ENCODE measurements around the gene SPAG6. TPM values are rescaled to one million over a fixed set of nuclear protein-coding genes. Genes with fewer than 3 reads are reported as not detected.

SPAG6 gene
- total RNA-seq, 1 donor from 2014 or later: not detected

DNA sequence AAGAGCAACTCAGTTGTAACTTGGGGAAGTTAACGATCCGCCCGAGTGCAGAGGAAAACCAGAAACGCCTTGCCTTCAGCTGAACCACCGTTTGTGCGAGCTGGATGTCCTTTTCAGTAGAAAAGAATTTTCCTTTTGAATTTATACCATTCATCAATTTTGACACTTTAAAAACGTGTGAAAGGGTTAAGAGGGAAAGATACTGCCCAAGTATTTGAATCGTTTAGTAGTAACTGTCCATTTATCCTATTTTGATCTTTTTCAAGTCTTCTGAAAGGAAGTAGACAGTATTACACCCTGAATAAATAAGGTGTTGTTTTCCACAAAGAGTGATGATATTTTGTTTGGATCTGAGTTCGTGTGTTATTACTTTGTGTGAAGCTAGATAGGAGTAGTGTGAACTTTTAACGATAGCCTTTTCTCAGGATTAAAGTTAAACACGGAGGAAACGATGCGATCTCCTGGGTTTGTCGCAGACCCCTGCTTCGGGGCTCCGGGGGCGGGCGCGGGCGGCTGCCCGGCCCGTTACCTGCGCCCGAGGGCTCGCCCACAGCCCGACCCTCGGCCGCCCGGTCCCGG is 25.2 kb upstream of the SPAG6 start:
- TF ChIP-seq, protein P1, sequence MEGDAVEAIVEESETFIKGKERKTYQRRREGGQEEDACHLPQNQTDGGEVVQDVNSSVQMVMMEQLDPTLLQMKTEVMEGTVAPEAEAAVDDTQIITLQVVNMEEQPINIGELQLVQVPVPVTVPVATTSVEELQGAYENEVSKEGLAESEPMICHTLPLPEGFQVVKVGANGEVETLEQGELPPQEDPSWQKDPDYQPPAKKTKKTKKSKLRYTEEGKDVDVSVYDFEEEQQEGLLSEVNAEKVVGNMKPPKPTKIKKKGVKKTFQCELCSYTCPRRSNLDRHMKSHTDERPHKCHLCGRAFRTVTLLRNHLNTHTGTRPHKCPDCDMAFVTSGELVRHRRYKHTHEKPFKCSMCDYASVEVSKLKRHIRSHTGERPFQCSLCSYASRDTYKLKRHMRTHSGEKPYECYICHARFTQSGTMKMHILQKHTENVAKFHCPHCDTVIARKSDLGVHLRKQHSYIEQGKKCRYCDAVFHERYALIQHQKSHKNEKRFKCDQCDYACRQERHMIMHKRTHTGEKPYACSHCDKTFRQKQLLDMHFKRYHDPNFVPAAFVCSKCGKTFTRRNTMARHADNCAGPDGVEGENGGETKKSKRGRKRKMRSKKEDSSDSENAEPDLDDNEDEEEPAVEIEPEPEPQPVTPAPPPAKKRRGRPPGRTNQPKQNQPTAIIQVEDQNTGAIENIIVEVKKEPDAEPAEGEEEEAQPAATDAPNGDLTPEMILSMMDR (IDR thresholded peaks at IDR 0.05; ENCODE audit: insufficient read depth, low read length, severe bottlenecking): no peak
- H3K36me3 ChIP-seq (ENCODE audit: control insufficient read depth, insufficient read depth, low read length): no peaks in the 10 kb centered on the region
- FAIRE-seq (no peak), DNase-seq (ENCODE audit: low read depth) (no peak)
- H3K27me3 ChIP-seq (ENCODE audit: control insufficient read depth, insufficient read depth, low read length): peaks cover 17% of the 10 kb centered on the region
- H3K4me3 ChIP-seq (ENCODE audit: low read depth, low read length): peak overlapping the region; percentile 78

DNA sequence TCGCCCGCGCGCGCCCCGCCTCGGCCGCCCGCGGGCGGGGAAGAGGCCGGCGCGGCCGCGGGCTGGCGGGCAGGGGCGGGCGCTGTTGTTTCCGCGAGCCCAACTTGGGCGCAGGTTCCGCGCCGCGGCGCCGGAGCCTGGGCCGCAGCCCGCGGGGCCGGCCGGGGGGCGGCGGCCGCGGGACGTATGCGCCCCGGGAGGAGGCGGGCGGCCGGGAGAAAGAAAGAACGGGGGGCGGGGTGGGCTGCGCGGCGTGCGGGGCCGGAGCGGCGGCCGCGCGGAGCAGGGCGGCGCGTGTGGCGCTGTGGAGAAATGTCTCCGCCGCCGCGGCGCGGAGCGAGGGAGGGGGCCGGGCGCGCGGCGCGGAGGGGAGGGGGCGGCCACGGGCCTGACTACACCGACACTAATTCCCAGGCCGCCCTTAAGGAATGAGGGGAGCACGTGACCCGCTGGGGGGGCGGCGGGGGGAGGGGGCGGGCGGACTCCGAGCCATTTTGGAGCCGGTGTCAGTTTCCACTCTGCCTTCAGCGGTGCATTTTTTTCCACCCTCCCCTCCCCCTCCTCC is 24.6 kb upstream of the SPAG6 start, which contains the start of gene BMI1:
BMI1 (plus strand) TSS at position 509 of the 565 bp plus-strand sequence. CDS start 5,351 bp downstream, outside the sequence.
- DNase-seq (ENCODE audit: low read depth) (no peak), FAIRE-seq (no peak)
- TF ChIP-seq, protein P1 (IDR thresholded peaks at IDR 0.05; ENCODE audit: insufficient read depth, low read length, severe bottlenecking): no peak
- H3K4me3 ChIP-seq (ENCODE audit: low read depth, low read length): peak within 1 kb of the TSS; percentile 78
- H3K27me3 ChIP-seq (ENCODE audit: control insufficient read depth, insufficient read depth, low read length): peaks cover 17% of the 10 kb centered on the region
- no peaks in the 10 kb centered on the region for H3K36me3 ChIP-seq (ENCODE audit: control insufficient read depth, insufficient read depth, low read length)

GRCh38 chr10:22321156-22321923 is 24.0 kb upstream of the SPAG6 start:
- TF ChIP-seq, protein P1 (IDR thresholded peaks at IDR 0.05; ENCODE audit: insufficient read depth, low read length, severe bottlenecking): no peak
- DNase-seq (ENCODE audit: low read depth): peak; percentile 44
- Histone ChIP-seq H3K27me3 (ENCODE audit: control insufficient read depth, insufficient read depth, low read length) (peaks cover 17% of the 10 kb centered on the region), H3K36me3 (ENCODE audit: control insufficient read depth, insufficient read depth, low read length) (no peaks in the 10 kb centered on the region), H3K4me3 (ENCODE audit: low read depth, low read length) (peak overlapping the region; percentile 78)
- no peak for FAIRE-seq

- no peak for DNase-seq (ENCODE audit: low read depth)
- no peak for FAIRE-seq
- Histone ChIP-seq H3K36me3 (ENCODE audit: control insufficient read depth, insufficient read depth, low read length) (no peaks in the 10 kb centered on the region), H3K27me3 (ENCODE audit: control insufficient read depth, insufficient read depth, low read length) (peaks cover 17% of the 10 kb centered on the region), H3K4me3 (ENCODE audit: low read depth, low read length) (peak overlapping the region; percentile 48)
- TF ChIP-seq, protein P1 (IDR thresholded peaks at IDR 0.05; ENCODE audit: insufficient read depth, low read length, severe bottlenecking): no peak
These were observed 23.2 kb upstream of the SPAG6 start for GRCh38 chr10:22321924-22322640.

DNA sequence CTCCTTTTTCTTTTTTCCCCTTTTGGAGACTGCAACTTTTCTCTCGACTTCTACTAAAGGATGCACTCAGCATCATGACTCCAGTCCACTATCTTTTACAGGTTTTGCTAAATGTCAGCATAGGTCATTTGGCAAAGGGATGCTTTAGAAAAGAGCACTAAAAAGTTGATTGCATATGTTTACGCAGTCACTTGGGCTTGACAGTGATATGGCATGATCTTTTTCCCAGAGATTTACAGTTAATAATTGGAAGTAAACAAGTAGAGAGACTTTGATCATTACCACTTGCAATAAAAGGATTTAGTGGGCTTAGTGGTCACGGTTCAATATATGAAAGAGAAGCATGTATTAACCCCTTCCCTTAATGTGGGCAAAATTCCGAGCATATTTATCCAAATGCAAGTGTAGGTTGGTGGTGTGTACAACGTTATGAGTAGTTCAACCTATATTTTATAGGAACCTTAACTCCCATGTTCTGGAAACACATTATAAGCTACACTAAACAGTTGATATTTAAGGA is 22.6 kb upstream of the SPAG6 start:
- DNase-seq (ENCODE audit: low read depth): no peak
- Histone ChIP-seq H3K4me3 (ENCODE audit: low read depth, low read length) (peak overlapping the region; percentile 48), H3K27me3 (ENCODE audit: control insufficient read depth, insufficient read depth, low read length) (peaks cover 17% of the 10 kb centered on the region), H3K36me3 (ENCODE audit: control insufficient read depth, insufficient read depth, low read length) (no peaks in the 10 kb centered on the region)
- TF ChIP-seq, protein P1 (IDR thresholded peaks at IDR 0.05; ENCODE audit: insufficient read depth, low read length, severe bottlenecking): no peak
- no peak for FAIRE-seq
